ENCODE measurements around the gene TMEM120B.
"Not testable (repeated sequence)": the region's sequence is repeated elsewhere in the genome, so short reads cannot be mapped to it uniquely, and the experiment has no call there.

TMEM120B gene

DNA sequence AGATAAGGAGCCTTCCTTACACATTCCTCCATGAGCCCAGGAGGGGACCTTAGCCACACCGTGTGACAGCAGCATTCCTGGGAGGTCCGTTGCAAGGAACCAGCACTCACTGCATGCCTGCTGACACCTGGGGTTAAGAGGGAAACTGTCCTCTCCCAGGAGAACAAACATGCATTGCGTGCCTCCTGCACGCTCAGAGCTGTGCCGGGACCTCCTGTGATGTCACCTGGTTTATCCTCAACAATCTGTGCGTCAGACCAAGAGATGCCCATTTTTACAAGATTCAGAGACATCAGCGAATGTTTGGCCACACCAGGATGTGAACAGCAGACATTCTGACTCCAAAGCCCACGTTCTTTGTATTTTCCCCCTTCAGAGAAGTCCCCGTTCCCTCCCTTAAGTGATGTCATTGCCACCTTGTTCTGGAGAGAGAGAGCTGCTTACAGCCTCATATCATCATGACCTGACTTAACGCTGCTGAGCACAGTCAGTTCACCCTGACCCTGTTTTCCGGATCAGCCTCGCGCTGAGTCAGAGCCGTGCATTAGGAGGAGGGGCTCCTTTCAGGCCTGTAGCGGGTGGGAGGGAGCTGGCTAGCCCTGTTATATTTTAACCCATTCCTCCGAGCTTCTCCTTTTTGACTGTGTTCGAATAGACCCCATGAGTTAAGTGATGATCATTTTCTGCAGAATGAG lies 36.2 kb downstream of the TMEM120B start:
- DNase-seq = peak in 1 of 5 donors; percentile 30

DNA sequence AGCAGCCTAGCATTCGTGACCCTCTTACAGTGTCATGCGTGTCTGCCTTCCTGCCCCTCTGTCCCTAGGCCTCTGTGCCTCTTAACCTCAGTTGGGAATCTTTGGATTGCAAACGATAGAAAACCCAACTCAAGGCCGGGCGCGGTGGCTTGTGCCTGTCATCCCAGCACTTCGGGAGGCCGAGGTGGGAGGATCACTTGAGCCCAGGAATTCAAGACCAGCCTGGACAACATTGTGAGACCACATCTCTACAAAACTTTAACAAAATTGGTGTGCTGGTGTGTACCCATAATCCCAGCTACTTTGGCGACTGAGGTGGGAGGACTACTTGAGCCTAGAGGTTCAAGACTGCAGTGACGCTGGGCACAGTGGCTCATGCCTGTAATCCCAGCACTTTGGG lies 36.7 kb downstream of the TMEM120B start:
- DNase-seq = no peak

DNA sequence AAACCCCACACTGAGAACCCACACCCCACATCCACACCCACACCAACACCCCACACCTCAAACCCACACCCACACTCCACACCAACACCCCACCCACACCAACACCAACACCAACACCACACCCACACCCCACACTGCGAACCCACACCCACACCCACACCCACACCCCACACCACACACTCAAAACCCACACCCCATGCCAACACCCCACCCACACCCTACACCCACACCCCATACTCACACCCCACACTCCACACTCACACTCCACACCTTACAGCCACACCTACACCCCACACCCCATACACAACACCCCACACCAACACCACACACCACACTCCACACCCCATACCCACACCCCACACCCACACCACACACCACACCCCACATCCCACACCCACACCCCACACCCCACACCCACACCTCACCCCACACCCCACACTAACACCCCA lies 38.0 kb downstream of the TMEM120B start:
- no peak for DNase-seq

DNA sequence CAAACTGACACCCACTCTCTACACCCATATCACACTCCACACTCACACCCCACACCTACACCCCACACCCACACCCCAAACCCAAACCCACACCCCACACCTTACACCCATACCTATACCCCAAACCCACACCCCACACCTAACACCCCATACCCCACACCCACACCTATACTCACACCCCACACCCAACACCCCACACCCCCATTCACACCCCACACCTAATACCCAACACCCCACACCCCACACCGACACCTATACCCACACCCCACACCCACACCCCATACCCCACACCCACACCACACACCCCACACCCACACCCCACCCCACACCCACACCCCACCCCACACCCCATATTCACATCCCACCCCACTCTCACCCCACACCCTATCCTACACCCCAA lies 38.5 kb downstream of the TMEM120B start:
- no peak for DNase-seq

DNA sequence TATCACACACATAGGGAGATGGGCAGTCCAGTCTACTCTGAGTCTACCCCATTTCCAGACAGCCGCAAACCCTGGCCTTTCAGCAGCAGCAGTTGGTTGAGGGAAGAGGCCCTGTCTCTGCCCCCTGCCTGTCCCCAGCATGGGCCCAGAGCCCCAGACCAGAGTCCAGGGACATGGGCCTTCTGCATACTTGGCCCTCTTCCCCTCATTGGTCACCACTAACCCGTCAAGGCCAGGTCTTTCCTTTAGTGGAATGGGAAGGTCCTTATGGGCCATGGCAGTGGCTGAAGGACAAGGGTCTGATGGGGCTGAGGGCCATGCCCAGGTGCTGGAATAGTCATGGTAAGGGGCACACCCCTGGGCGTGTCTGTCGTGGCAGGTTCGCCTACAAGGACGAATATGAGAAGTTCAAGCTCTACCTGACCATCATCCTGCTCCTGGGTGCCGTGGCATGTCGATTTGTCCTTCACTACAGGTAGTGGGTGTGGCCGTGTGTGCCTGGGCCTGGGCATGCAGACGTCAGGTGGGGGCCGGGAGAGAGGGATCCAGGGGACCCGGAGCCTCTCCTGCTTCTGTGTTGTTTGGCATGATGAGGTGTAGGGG lies 39.3 kb downstream of the TMEM120B start:
- DNase-seq = no peak

DNA sequence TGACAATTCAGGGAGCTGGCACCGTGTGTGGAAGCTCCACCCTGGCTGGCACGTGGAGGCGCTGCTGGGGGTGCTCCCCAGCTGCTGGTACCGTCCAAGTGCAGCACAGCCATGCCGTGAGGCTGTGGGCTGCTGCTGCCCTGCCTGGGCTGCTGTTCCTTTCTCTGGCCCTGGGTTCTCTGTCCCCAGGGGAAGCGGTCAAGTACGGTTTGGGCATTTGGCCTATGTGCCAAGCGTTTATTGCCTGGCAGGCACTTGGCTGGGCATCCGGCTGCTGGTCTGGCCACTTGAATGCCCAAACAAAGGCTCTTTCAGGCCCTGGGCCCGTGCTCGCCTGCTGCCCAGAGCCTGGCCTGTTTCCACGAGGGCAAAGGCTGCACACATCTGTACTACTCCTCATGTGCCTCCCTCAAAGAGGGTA lies 41.3 kb downstream of the TMEM120B start:
- no peak for DNase-seq

DNA sequence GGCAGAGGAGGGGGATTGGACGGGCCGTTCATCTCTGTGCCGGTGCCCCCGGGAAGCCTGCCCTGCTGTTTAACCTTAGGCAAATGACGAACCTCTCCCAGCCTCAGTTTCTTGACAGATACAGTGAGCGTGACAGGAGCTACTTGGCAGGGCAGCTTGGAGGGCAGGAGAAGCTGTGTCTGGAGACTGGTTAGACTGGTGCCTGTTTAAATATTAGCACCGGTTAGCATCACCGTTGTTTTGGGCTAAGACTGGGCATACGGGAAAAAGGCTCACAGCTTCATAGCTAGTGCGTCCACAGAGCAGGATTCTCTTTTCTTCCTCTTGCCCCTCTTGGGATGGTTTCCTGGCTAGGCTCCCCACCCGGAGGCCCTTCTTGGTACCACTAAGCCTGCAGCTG lies 42.3 kb downstream of the TMEM120B start:
- DNase-seq = no peak

DNA sequence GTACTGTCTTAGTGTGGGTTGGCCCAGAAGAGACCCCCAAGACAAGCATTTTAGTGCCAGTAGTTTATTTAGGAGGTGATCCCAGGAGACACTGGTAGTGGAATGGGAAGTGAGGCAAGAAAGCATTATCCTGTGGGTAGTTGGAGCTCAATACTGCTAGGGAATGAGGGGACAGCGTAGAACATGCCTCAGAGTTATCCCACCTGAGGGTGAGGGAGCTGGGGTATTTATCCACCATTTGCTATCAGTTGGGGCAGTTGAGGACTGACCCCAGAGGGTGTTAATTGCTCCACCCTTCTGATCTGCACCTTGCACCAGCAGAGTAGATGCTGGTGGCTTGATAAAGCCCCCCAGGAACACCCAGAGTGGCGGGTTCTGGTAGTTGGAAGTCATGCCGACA lies 43.0 kb downstream of the TMEM120B start:
- DNase-seq = no peak

DNA sequence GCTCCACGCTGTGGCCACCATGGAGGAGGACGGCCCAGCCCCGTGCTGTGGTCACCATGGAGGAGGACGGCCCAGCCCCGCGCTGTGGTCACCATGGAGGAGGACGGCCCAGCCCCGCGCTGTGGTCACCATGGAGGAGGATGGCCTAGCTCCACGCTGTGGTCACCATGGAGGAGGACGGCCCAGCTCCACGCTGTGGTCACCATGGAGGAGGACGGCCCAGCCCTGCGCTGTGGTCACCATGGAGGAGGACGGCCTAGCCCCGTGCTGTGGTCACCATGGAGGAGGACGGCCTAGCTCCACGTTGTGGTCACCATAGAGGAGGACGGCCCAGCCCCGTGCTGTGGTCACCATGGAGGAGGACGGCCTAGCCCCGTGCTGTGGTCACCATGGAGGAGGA lies 46.0 kb downstream of the TMEM120B start:
- not testable (repeated sequence) for DNase-seq

DNA sequence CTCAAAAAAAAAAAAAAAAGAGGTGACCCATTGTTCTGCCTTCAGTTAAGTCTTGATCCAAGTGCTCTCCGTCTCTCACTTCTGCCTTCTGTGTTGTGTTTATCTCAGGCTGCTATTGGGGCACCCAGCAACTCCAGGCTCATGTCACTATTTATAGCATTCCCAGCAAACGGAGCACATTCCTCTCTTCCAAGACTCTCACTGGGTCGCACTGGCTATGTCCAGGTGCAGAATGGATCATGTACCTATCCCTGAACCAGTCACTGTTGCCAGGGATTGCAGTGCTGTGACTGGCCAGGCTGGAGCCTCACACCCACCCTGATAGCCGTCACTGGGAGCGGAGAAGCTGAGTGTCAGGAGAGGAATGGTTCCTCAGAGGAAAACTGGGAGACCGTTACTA lies 49.7 kb downstream of the TMEM120B start:
- DNase-seq = no peak

DNA sequence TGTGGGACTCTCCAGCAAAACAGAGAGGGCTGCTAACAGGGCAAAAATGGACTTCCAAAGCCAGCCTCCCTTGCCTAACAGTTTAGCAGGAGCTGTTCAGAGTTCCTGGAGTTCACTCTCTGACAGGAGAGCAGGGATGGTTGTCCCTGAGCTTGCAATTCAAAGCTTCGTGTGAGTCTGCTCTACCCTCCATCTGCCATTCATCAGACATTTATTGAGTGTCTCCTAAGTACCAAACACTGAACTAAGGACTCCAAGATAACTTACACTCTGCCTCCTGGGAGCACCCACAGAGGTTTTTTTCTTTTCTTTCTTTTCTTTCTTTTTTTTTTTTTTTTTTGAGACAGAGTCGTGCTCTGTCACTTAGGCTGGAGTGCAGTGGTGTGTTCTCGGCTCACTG lies 52.3 kb downstream of the TMEM120B start:
- DNase-seq = no peak

DNA sequence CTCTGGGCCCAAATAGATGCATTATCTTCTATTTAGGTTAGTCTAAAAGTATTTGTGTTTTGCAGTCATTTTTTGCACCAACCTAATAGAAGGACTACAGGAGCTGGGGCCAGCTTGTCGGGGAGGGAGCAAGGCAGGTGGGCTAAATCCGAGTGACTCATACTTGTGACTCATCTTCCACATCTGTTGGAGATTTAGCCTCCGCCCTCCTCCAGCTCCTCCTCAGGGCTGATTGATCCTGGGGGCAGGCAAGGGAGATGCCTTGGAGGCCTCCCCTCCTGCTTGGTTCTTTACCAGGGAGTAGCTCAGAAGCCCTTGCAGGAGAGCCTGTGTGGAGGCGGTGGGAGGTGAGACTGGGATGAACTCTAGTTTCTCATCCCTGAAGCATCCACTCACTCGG lies 53.0 kb downstream of the TMEM120B start:
- DNase-seq = no peak

DNA sequence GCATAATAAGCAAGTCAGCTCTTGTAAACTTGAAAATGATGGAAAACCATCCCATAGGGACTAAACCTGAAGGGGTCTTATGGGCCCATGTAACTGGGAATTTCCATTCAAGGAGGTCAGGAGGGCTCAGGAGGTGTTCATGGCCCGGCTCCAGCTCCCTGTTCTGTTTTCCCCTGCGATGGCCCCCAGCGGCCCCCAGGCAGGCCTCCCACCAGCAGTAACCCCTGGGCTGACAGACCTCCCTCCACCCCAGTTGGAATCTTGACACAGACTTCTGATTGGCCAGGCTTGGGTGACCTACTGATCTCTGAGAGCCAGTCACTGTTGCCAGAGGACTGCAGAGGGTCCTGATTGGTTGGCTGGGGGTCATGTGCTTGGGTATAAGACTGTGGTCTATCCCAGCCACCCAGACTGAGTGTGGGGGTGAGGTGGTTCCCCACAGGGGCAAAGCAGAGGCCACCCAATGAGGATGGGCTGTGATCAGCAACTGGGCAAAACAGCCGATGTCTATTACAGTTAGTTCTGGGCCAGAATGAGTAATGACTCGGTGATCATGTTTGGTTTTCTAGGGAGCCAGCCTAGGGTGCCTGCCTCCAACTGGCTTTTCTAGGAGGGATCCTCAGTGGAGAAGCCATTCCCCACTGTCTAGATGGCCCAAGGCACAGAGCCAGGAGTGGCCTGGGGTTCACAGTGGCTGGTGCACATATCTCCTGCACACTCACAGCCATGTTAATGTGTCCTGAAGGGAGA lies 53.9 kb downstream of the TMEM120B start:
- DNase-seq = no peak

DNA sequence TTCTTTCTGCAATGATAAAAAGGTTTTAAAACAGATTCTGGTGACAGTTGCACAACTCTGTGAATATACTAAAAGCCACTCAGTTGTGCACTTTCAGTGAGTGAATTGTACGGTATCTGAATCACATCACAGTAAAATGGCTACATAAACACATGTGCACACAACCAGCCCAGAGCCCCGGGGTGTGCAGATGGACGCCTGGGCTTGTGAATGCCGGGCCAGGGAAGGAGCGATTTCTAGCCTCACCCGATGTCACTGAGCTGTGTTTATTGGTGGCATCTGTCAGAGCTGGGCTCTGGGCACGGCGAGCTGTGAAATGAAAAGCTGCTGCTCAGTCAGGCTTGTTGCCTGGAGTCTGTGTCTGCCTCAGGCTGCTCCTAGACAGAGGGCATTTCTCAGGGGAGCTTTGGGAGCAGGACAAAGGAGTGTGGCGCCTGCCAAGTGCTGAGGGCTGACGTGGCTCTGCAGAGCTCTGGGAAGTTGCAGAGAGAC lies 55.0 kb downstream of the TMEM120B start:
- DNase-seq = no peak

DNA sequence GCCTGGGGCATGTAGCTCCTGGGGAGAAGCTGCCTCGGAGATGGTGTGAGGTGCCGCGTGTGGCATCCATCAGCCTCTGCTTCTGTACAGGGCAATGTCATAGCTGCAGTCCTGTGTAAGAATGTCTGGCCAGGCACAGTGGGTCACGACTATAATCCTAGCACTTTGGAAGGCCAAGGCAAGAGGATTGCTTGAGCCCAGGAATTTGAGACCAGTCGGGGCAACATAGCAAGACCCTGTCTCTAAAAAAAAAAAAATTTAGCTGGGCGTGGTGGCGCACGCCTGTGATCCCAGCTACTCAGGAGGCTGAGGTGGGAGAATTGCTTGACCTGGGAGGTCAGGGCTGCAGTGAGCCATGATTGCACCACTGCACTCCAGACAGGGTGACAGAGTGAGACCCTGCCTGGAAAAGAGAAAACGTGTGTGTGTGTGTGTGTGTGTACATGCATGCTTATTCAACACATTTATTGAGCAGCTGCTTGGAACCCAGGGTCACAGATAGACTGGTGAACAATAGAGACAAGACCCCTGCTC lies 56.8 kb downstream of the TMEM120B start:
- DNase-seq = no peak

DNA sequence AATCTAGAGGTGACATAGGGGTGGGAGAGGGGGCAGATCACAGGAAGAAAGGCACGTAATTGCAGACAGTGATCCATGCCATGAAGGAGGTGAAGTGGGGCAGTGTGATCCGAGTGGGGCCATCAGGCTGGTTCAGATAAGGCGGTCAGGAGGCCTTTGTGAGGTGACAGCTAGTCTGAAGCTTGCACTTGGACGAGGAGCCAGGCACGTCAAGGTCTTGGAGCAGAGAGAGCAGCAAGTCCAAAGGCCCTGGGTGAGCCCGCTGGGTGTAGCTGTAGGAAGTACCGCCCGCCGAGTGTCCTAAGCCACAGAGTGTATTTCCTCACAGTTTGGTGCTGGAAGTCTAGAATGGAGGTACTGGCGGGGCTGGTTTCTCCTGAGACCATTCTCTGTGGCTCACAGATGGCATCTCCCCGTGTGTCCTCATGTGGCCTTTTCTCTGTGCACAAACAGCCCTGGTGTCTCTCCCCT lies 57.3 kb downstream of the TMEM120B start:
- no peak for DNase-seq

DNA sequence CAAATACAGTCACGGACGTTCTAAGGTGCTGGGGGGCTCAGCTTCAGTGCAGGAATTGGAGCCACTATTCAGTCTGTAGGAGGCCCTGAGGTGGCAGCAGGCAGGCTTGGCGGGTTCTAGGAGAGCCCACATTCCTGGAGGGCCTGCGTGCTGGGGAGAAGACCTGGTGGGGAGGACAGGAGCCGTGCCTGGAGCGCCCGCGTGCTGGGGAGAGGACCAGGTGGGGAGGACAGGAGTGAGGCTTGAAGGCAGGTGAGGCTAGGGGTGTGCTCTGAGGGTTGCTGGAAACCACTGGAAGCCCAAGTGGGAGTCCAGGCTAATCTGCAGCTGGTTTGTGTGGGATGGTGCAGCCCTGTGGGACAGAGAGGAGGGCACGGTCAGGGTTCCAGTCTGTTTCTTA lies 57.8 kb downstream of the TMEM120B start:
- no peak for DNase-seq

DNA sequence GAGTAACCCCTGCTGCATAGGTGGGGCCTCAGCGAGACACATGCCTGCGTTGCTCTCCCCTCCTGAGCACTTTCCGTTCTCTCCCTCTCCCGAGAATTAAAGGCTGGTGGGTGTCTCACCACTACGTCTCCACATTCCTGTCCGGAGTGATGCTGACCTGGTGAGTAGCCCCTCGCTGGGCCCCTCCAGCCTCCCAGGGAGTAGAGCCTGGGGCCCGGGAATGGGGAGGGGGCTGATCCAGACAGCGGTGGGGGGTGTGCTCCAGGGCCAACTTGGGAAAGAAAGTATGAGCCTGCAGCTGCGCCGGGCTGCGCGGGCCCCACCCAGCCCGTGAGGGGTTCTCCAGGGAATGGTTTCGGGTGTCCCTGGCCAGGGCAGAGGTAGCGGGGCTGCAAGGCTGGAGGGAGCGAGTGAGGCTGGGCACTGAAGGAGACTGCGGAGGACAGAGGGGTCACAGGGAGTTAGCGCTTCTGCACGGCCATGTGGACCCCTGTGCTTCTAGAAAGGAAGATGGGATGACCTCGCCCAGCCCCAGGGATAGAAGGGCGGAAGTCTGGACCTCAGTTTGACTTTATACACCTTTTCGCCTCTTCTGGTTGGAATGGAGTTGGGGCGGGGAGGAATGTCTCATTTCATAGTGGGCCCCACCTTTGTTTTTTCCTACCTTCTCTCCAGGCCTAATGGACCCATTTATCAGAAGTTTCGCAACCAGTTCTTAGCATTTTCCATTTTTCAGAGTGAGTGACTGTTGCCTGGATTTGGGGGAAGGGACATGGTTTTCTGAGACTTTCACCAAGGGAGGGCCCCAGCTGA lies 58.5 kb downstream of the TMEM120B start:
- no peak for DNase-seq

DNA sequence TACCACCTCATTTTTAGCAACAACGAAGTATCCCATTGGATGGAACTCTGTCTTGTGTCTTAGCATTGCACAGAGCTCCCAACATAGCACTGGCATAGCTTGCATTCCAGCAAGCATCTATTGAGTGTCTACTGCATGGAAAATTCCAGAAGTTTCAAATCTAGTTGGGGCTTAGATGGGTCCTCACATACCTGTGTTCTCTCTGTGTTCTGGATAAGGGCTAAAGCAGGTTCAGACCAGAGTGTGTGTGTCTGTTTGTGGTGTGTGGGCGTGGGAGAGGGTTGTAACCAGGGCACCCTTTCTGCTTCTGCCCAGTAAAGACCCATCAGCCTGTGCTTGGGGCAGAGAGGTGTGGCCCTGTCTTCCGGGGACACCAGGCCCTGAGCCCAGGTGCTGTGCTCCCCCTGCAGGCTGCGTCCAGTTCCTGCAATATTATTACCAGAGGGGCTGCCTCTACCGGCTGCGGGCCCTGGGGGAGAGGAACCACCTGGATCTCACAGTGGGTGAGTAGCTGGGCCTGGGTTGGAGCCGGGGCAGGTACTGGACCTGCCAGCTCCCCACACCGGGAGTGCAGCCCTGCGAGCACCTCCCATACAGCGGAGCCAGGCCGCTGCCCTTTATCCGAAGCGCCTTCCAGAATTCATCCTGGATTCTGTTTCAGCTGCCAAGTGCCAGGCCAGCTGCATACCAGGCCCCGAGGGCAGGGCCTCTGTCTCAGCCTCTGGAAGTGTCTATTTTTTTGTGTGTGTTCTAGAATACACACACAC lies 60.6 kb downstream of the TMEM120B start:
- DNase-seq = peak; percentile 57 to 83 (median 71)

DNA sequence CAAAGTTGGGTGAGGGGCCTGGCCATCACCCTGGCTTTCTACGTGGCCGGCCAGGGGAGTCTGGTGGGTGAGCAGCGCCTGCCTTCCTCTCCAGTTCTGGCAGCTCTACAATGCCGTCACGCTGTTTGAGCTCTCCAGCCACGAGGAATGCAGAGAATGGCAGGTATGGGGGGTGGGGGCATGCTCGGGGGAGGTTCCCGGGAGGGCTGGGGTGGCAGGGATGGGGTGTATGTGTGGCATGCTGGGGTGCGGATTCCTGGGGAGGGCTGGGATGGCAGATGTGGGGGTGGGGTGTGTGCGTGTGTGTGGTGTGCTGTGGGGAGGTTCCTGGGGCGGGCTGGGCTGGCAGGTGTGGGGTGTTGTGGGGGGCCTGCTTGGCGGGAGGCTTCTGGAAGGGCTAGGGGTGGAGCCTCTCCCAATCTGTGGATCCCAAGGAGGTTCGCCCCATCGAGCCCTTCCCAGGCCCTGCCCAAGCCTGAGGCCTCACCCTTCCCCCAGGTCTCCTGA lies 62.5 kb downstream of the TMEM120B start:
- no peak for DNase-seq

DNA sequence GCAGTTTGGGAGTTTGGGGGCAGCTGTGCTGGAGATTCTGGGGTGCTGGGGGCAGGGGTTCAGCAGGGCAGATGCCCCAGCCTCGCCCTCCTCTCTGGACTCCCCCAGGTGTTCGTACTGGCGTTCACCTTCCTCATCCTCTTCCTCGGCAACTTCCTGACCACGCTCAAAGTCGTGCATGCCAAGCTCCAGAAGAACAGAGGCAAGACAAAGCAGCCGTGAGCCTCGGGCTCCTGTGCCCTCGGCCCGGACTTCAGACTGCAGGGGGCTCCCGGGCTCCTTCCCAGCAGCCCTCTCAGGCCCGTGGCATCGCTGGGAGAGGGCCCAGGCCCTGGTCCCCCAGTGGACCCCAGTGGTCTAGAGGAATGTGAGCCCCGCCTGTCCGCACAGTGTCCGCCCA lies 62.9 kb downstream of the TMEM120B start:
- no peak for DNase-seq
